ENCODE data around the gene FAM241A. TPM values are rescaled to one million over a fixed set of nuclear protein-coding genes. Genes with fewer than 3 reads are reported as not detected.
"Not testable (repeated sequence)": the region's sequence is repeated elsewhere in the genome, so short reads cannot be mapped to it uniquely, and the experiment has no call there.

Gene FAM241A
- total RNA-seq, 1 donor from 2014 or later: 6.8 TPM

GRCh38 chr4:112153211-112153791, 8.0 kb downstream of the FAM241A start:
- no peak overlapping the region for H3K27ac ChIP-seq
- no peaks in the 10 kb centered on the region for H3K36me3 ChIP-seq

GRCh38 chr4:112156112-112156511, 10.9 kb downstream of the FAM241A start:
- no peaks in the 10 kb centered on the region for H3K36me3 ChIP-seq
- H3K27ac ChIP-seq: no peak overlapping the region
- DNase-seq (ENCODE audit: low spot score in 2 of 2): no peak
- H3K4me1 ChIP-seq: no peaks in the 10 kb centered on the region
- intact Hi-C loops (cut with DNase I): no loop called here
- no peaks in the 10 kb centered on the region for H3K9me3 ChIP-seq
- H3K27me3 ChIP-seq: no peaks in the 10 kb centered on the region
- TF ChIP-seq CTCF (IDR thresholded peaks at IDR 0.05): no peak
- no peak overlapping the region for H3K4me3 ChIP-seq

More at GRCh38 chr4:112153211-112153791, 8.0 kb downstream of the FAM241A start:
- no peak for TF ChIP-seq CTCF (IDR thresholded peaks at IDR 0.05)
- DNase-seq (ENCODE audit: low spot score in 2 of 2): no peak
- Histone ChIP-seq H3K4me1 (no peaks in the 10 kb centered on the region), H3K4me3 (no peak overlapping the region), H3K9me3 (no peaks in the 10 kb centered on the region), H3K27me3 (no peaks in the 10 kb centered on the region)
- intact Hi-C loops (cut with DNase I): no loop called here

GRCh38 chr4:112156553-112156952, 11.3 kb downstream of the FAM241A start:
- intact Hi-C loops (cut with DNase I): no loop called here
- Histone ChIP-seq H3K27me3 (no peaks in the 10 kb centered on the region), H3K36me3 (no peaks in the 10 kb centered on the region), H3K9me3 (peaks cover 0 to 2% of the 10 kb centered on the region in 2 donors), H3K4me1 (no peaks in the 10 kb centered on the region), H3K27ac (no peak overlapping the region), H3K4me3 (no peak overlapping the region)
- no peak for DNase-seq (ENCODE audit: low spot score in 2 of 2)
- TF ChIP-seq CTCF (IDR thresholded peaks at IDR 0.05): no peak

GRCh38 chr4:112163706-112164105, 18.5 kb downstream of the FAM241A start:
- H3K4me3 ChIP-seq; DNase-seq (ENCODE audit: low spot score in 2 of 2); H3K27ac ChIP-seq; H3K27me3 ChIP-seq; H3K4me1 ChIP-seq; H3K36me3 ChIP-seq; intact Hi-C loops (cut with DNase I): not testable (repeated sequence)
- peaks cover 0 to 17% of the 10 kb centered on the region in 2 donors for H3K9me3 ChIP-seq

- H3K9me3 ChIP-seq: peaks cover 0 to 9% of the 10 kb centered on the region in 2 donors
- no peak for DNase-seq (ENCODE audit: low spot score in 2 of 2)
- H3K27me3 ChIP-seq: no peaks in the 10 kb centered on the region
- TF ChIP-seq CTCF (IDR thresholded peaks at IDR 0.05): no peak
- H3K4me3 ChIP-seq: no peak overlapping the region
- no peaks in the 10 kb centered on the region for H3K4me1 ChIP-seq
- H3K27ac ChIP-seq: no peak overlapping the region
- no peaks in the 10 kb centered on the region for H3K36me3 ChIP-seq
- intact Hi-C loops (cut with DNase I): no loop called here
These were observed 22.5 kb downstream of the FAM241A start for GRCh38 chr4:112167794-112168193.

- Histone ChIP-seq H3K9me3 (peaks cover 0 to 9% of the 10 kb centered on the region in 2 donors), H3K4me1 (no peaks in the 10 kb centered on the region), H3K27ac (no peak overlapping the region), H3K27me3 (no peaks in the 10 kb centered on the region), H3K36me3 (no peaks in the 10 kb centered on the region), H3K4me3 (no peak overlapping the region)
- no peak for DNase-seq (ENCODE audit: low spot score in 2 of 2)
- intact Hi-C loops (cut with DNase I): no loop called here
- TF ChIP-seq CTCF (IDR thresholded peaks at IDR 0.05): no peak
These were observed 23.7 kb downstream of the FAM241A start for GRCh38 chr4:112168719-112169500.
